Retinal pigment epithelial cell (primary cell): ENCODE measurements around the gene SLC22A4.

ENCODE experiments used
- DNase-seq: peaks from one replicate; pipeline ENCODE4 v3.0.0-alpha.2; 2010; ENCODE audit warnings: low read depth
- H3K4me3 ChIP-seq: 2 replicates; pipeline ENCODE4 v1.5.1; 2011; ENCODE audit warnings: mild to moderate bottlenecking, low read length, control low read depth, moderate library complexity
- CTCF ChIP-seq: conservative IDR thresholded peaks from 2 replicates; pipeline ENCODE4 v1.5.1; 2011; ENCODE audit warnings: low read depth, low read length, control low read depth, inconsistent platforms

The SLC22A4 gene

GRCh38 chr5:132298298-132299212, 4.4 kb downstream of the SLC22A4 start:
- no peak for TF ChIP-seq CTCF

GRCh38 chr5:132299917-132300316, 5.7 kb downstream of the SLC22A4 start:
- no peak overlapping the region for H3K4me3 ChIP-seq
- no peak for TF ChIP-seq CTCF
- no peak for DNase-seq

More at GRCh38 chr5:132298298-132299212, 4.4 kb downstream of the SLC22A4 start:
- H3K4me3 ChIP-seq, result no peak overlapping the region
- no peak for DNase-seq

- H3K4me3 ChIP-seq, result no peak overlapping the region
- no peak for DNase-seq
Measured at GRCh38 chr5:132300577-132301343, 6.6 kb downstream of the SLC22A4 start.

GRCh38 chr5:132301344-132302271, 7.4 kb downstream of the SLC22A4 start:
- no peak for TF ChIP-seq CTCF
- H3K4me3 ChIP-seq, result no peak overlapping the region
- no peak for DNase-seq

More at GRCh38 chr5:132300577-132301343, 6.6 kb downstream of the SLC22A4 start:
- TF ChIP-seq CTCF, result no peak

GRCh38 chr5:132302413-132302812, 8.2 kb downstream of the SLC22A4 start:
- H3K4me3 ChIP-seq, result no peak overlapping the region
- no peak for DNase-seq
- no peak for TF ChIP-seq CTCF

- DNase-seq, result no peak
- no peak for TF ChIP-seq CTCF
Measured at GRCh38 chr5:132303589-132303988, 9.4 kb downstream of the SLC22A4 start.

More at GRCh38 chr5:132303589-132303988, 9.4 kb downstream of the SLC22A4 start:
- no peak overlapping the region for H3K4me3 ChIP-seq
